ENCODE results near the gene GPAT2.
"Not testable (repeated sequence)": the region's sequence is repeated elsewhere in the genome, so short reads cannot be mapped to it uniquely, and the experiment has no call there.

The GPAT2 gene

GRCh38 chr2:96069878-96070277 is 35.2 kb upstream of the GPAT2 start:
- not testable (repeated sequence) for DNase-seq; H3K4me3 Mint-ChIP-seq; H3K9me3 Mint-ChIP-seq; H3K27ac Mint-ChIP-seq; H3K4me1 Mint-ChIP-seq; H3K36me3 Mint-ChIP-seq; ATAC-seq (replicated peaks)
- peaks cover 8 to 12% of the 10 kb centered on the region in 2 donors for H3K27me3 Mint-ChIP-seq

- not testable (repeated sequence) for H3K9me3 Mint-ChIP-seq; H3K4me1 Mint-ChIP-seq; H3K36me3 Mint-ChIP-seq; H3K4me3 Mint-ChIP-seq; H3K27ac Mint-ChIP-seq; ATAC-seq (replicated peaks); DNase-seq
- H3K27me3 Mint-ChIP-seq, result peaks cover 8 to 11% of the 10 kb centered on the region in 2 donors
Measured at GRCh38 chr2:96067902-96068581, 33.3 kb upstream of the GPAT2 start.

- DNase-seq; H3K27ac Mint-ChIP-seq; H3K27me3 Mint-ChIP-seq; H3K36me3 Mint-ChIP-seq; H3K9me3 Mint-ChIP-seq; H3K4me3 Mint-ChIP-seq; H3K4me1 Mint-ChIP-seq; ATAC-seq (replicated peaks): not testable (repeated sequence)
Measured at GRCh38 chr2:96067098-96067660, 32.5 kb upstream of the GPAT2 start.

- not testable (repeated sequence) for H3K27ac Mint-ChIP-seq
Measured at GRCh38 chr2:96066511-96066910, 31.8 kb upstream of the GPAT2 start.

GRCh38 chr2:96065954-96066353 is 31.2 kb upstream of the GPAT2 start:
- H3K36me3 Mint-ChIP-seq; DNase-seq; ATAC-seq (replicated peaks); H3K4me1 Mint-ChIP-seq; H3K4me3 Mint-ChIP-seq; H3K27me3 Mint-ChIP-seq; H3K9me3 Mint-ChIP-seq; H3K27ac Mint-ChIP-seq: not testable (repeated sequence)

More at GRCh38 chr2:96066511-96066910, 31.8 kb upstream of the GPAT2 start:
- H3K27me3 Mint-ChIP-seq; H3K36me3 Mint-ChIP-seq; H3K4me3 Mint-ChIP-seq; DNase-seq; H3K4me1 Mint-ChIP-seq; ATAC-seq (replicated peaks); H3K9me3 Mint-ChIP-seq: not testable (repeated sequence)

GRCh38 chr2:96065381-96065930 is 30.7 kb upstream of the GPAT2 start:
- no peaks in the 10 kb centered on the region for H3K36me3 Mint-ChIP-seq
- DNase-seq (no peak), ATAC-seq (replicated peaks) (no peak)
- H3K27me3 Mint-ChIP-seq, result no peaks in the 10 kb centered on the region
- H3K4me3 Mint-ChIP-seq, result no peak overlapping the region
- no peaks in the 10 kb centered on the region for H3K4me1 Mint-ChIP-seq
- no peaks in the 10 kb centered on the region for H3K9me3 Mint-ChIP-seq
- H3K27ac Mint-ChIP-seq, result no peak overlapping the region

GRCh38 chr2:96064760-96065159 is 30.0 kb upstream of the GPAT2 start:
- H3K4me1 Mint-ChIP-seq; H3K9me3 Mint-ChIP-seq; ATAC-seq (replicated peaks); H3K27ac Mint-ChIP-seq; H3K4me3 Mint-ChIP-seq; DNase-seq; H3K27me3 Mint-ChIP-seq; H3K36me3 Mint-ChIP-seq: not testable (repeated sequence)

- H3K36me3 Mint-ChIP-seq; H3K9me3 Mint-ChIP-seq; ATAC-seq (replicated peaks); H3K4me3 Mint-ChIP-seq; H3K27me3 Mint-ChIP-seq; DNase-seq; H3K27ac Mint-ChIP-seq; H3K4me1 Mint-ChIP-seq: not testable (repeated sequence)
Measured at GRCh38 chr2:96064047-96064675, 29.4 kb upstream of the GPAT2 start.

GRCh38 chr2:96063116-96063899 is 28.6 kb upstream of the GPAT2 start:
- ATAC-seq (replicated peaks) (peak; percentile 86 to 93), DNase-seq (peak; percentile 34)
- not testable (repeated sequence) for H3K27me3 Mint-ChIP-seq, H3K36me3 Mint-ChIP-seq, H3K4me3 Mint-ChIP-seq, H3K4me1 Mint-ChIP-seq, H3K9me3 Mint-ChIP-seq, H3K27ac Mint-ChIP-seq

- DNase-seq; H3K27me3 Mint-ChIP-seq; H3K9me3 Mint-ChIP-seq; ATAC-seq (replicated peaks); H3K4me3 Mint-ChIP-seq; H3K4me1 Mint-ChIP-seq; H3K27ac Mint-ChIP-seq; H3K36me3 Mint-ChIP-seq: not testable (repeated sequence)
Measured at GRCh38 chr2:96062483-96062882, 27.8 kb upstream of the GPAT2 start.

- H3K4me1 Mint-ChIP-seq; H3K4me3 Mint-ChIP-seq; H3K36me3 Mint-ChIP-seq; H3K27ac Mint-ChIP-seq; ATAC-seq (replicated peaks); H3K27me3 Mint-ChIP-seq; DNase-seq; H3K9me3 Mint-ChIP-seq: not testable (repeated sequence)
Measured at GRCh38 chr2:96061901-96062300, 27.2 kb upstream of the GPAT2 start.

GRCh38 chr2:96061197-96061817 is 26.6 kb upstream of the GPAT2 start:
- H3K27me3 Mint-ChIP-seq; H3K36me3 Mint-ChIP-seq; H3K9me3 Mint-ChIP-seq; ATAC-seq (replicated peaks); H3K4me3 Mint-ChIP-seq; H3K27ac Mint-ChIP-seq; H3K4me1 Mint-ChIP-seq; DNase-seq: not testable (repeated sequence)

- H3K27ac Mint-ChIP-seq; H3K4me3 Mint-ChIP-seq; H3K9me3 Mint-ChIP-seq; ATAC-seq (replicated peaks); H3K4me1 Mint-ChIP-seq; DNase-seq; H3K36me3 Mint-ChIP-seq; H3K27me3 Mint-ChIP-seq: not testable (repeated sequence)
Measured at GRCh38 chr2:96060325-96060724, 25.6 kb upstream of the GPAT2 start.

- not testable (repeated sequence) for H3K4me3 Mint-ChIP-seq; ATAC-seq (replicated peaks); H3K9me3 Mint-ChIP-seq; H3K4me1 Mint-ChIP-seq; DNase-seq; H3K27me3 Mint-ChIP-seq; H3K36me3 Mint-ChIP-seq; H3K27ac Mint-ChIP-seq
Measured at GRCh38 chr2:96059443-96059842, 24.7 kb upstream of the GPAT2 start.
